Breast epithelium (tissue), 4 donors: ENCODE data around the gene TAOK1. TPM values are rescaled to one million over a fixed set of nuclear protein-coding genes. Genes with fewer than 3 reads are reported as not detected.

ENCODE experiments used
- DNase-seq, 2 donors: peaks; one replicate each; pipeline ENCODE4 v3.0.0-alpha.2; 2019; ENCODE audit warnings: low spot score in 2 of 2
- H3K27ac ChIP-seq, 2 donors: fragments of 200-600 bp; sonication (generic) in 1 of 2; one replicate each; pipeline ENCODE4 v1.5.1; 2016 to 2019; ENCODE audit warnings: mild to moderate bottlenecking in 1 of 2
- H3K27me3 ChIP-seq, 2 donors: fragments of 200-600 bp; sonication (generic) in 1 of 2; one replicate each; pipeline versions ENCODE4 v1.5.1 to v1.6.0; 2017 to 2019; ENCODE audit warnings: control low read depth in 1 of 2, mild to moderate bottlenecking in 1 of 2
- H3K36me3 ChIP-seq: fragments of 200-600 bp; one replicate; pipeline ENCODE4 v1.5.1; 2019
- H3K4me1 ChIP-seq, 2 donors: fragments of 200-600 bp; sonication (generic); one replicate each; pipeline ENCODE4 v1.5.1; 2016 to 2019; ENCODE audit warnings: control low read depth in 1 of 2
- H3K4me3 ChIP-seq, 3 donors: fragments of 200-600 bp; sonication (generic); 1 replicate in 2 of 3; 2 replicates in 1 of 3; pipeline ENCODE4 v1.5.1; 2016 to 2019; ENCODE audit warnings: mild to moderate bottlenecking in 3 of 3, moderate library complexity in 2 of 3
- H3K9me3 ChIP-seq, 2 donors: fragments of 200-600 bp; sonication (generic) in 1 of 2; one replicate each; pipeline ENCODE4 v1.5.1; 2016 to 2019; ENCODE audit warnings: control low read depth in 1 of 2
- POLR2A ChIP-seq: fragments of 450-650 bp; IDR thresholded peaks from one replicate; pipeline ENCODE4 v1.6.1; 2016; ENCODE audit warnings: antibody characterized with exemption, mild to moderate bottlenecking, moderate library complexity
- POLR2AphosphoS5 ChIP-seq, 3 donors: sonication (generic); formaldehyde crosslinking; IDR thresholded peaks; one replicate each; pipeline ENCODE4 v1.6.1; 2017; ENCODE audit warnings: antibody characterized with exemption in 3 of 3
- intact Hi-C: fragments of 100-400 bp; cut with DNase I; formaldehyde crosslinking; loops from one replicate; pipeline ENCODE4 v1.15.1; 2023; ENCODE audit warnings: low total_unique reads
- total RNA-seq, 3 donors: library from RNA; depleted of rRNA; stranded (reverse); fragments of >200 nt; gene quantifications; one replicate each; pipeline ENCODE4 v1.1.0, GENCODE V29; 2016
- TF ChIP-seq, protein P1 (sequence below), 3 donors: fragments of 450-650 bp; IDR thresholded peaks; one replicate each; pipeline ENCODE4 v1.5.1; 2016 to 2017; ENCODE audit warnings: antibody characterized with exemption in 3 of 3, mild to moderate bottlenecking in 3 of 3, moderate library complexity in 3 of 3

The TAOK1 gene
- total RNA-seq, 3 donors from 2014 or later, result 62.6 to 77.1 (median 67.8) TPM

- no peaks in the 10 kb centered on the region for H3K36me3 ChIP-seq
- no peaks in the 10 kb centered on the region for H3K27me3 ChIP-seq
- intact Hi-C loops, result no loop called here
- peak overlapping the region; percentile 76 to 78 for H3K27ac ChIP-seq
- peaks cover 7 to 36% of the 10 kb centered on the region in 2 donors for H3K4me1 ChIP-seq
- no peak for TF ChIP-seq POLR2A
- no peak for TF ChIP-seq POLR2AphosphoS5 (IDR thresholded peaks at IDR 0.05)
- TF ChIP-seq, protein P1, sequence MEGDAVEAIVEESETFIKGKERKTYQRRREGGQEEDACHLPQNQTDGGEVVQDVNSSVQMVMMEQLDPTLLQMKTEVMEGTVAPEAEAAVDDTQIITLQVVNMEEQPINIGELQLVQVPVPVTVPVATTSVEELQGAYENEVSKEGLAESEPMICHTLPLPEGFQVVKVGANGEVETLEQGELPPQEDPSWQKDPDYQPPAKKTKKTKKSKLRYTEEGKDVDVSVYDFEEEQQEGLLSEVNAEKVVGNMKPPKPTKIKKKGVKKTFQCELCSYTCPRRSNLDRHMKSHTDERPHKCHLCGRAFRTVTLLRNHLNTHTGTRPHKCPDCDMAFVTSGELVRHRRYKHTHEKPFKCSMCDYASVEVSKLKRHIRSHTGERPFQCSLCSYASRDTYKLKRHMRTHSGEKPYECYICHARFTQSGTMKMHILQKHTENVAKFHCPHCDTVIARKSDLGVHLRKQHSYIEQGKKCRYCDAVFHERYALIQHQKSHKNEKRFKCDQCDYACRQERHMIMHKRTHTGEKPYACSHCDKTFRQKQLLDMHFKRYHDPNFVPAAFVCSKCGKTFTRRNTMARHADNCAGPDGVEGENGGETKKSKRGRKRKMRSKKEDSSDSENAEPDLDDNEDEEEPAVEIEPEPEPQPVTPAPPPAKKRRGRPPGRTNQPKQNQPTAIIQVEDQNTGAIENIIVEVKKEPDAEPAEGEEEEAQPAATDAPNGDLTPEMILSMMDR (IDR thresholded peaks at IDR 0.05), result no peak
- peak overlapping the region; percentile 43 to 94 (median 78) for H3K4me3 ChIP-seq
- no peak for DNase-seq
- no peaks in the 10 kb centered on the region for H3K9me3 ChIP-seq
Measured at GRCh38 chr17:29590411-29591145, 200.4 kb downstream of the TAOK1 start.

DNA sequence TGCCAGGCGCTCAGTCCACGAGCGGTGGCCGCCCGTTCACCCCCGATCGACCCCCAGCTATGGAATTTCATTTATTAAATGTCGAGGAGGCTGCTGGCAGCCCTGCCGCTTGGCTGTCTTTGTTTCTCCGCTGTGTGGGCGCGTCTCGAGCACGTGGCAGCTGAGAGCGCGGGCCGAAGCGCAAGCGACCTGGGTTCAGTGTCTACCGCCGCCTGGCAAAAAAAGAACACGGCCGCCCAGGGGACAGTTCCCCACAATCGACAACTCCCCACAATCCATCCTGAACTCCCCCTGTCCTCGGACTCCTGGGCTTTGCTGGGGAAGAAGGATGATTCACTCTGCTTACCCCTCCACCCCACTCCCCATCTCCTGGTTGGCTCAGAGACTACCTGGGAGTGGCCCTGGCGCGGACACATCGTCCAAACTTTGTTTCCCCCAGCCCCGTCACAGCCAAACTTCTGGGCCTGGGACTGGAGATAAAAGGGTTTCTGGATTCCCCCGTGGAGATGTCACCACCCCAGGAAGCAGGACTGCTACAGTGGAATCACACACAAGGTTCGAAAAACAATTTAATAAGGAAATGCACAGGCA lies 201.1 kb downstream of the TAOK1 start:
- DNase-seq, result no peak
- peak overlapping the region; percentile 76 to 78 for H3K27ac ChIP-seq

GRCh38 chr17:29591737-29592608 lies 201.8 kb downstream of the TAOK1 start:
- Histone ChIP-seq H3K27me3 (no peaks in the 10 kb centered on the region), H3K36me3 (no peaks in the 10 kb centered on the region), H3K4me1 (peaks cover 7 to 36% of the 10 kb centered on the region in 2 donors), H3K27ac (peak overlapping the region; percentile 76 to 78), H3K4me3 (peak overlapping the region; percentile 23 to 94 (median 78)), H3K9me3 (no peaks in the 10 kb centered on the region)
- DNase-seq, result peak; percentile 75 to 86
- intact Hi-C loops, result no loop called here
- TF ChIP-seq POLR2A (no peak), POLR2AphosphoS5 (IDR thresholded peaks at IDR 0.05) (peak in 1 of 3 donors; percentile 22)
- TF ChIP-seq, protein P1 (IDR thresholded peaks at IDR 0.05), result peak; percentile 62 to 89 (median 88)

More for the DNA sequence above, 201.1 kb downstream of the TAOK1 start:
- intact Hi-C loops, result no loop called here
- H3K36me3 ChIP-seq, result no peaks in the 10 kb centered on the region
- no peaks in the 10 kb centered on the region for H3K27me3 ChIP-seq
- peaks cover 7 to 36% of the 10 kb centered on the region in 2 donors for H3K4me1 ChIP-seq
- H3K4me3 ChIP-seq, result peak overlapping the region; percentile 23 to 94 (median 78)
- TF ChIP-seq, protein P1 (IDR thresholded peaks at IDR 0.05), result no peak
- TF ChIP-seq POLR2AphosphoS5 (IDR thresholded peaks at IDR 0.05), result no peak
- no peak for TF ChIP-seq POLR2A
- no peaks in the 10 kb centered on the region for H3K9me3 ChIP-seq

DNA sequence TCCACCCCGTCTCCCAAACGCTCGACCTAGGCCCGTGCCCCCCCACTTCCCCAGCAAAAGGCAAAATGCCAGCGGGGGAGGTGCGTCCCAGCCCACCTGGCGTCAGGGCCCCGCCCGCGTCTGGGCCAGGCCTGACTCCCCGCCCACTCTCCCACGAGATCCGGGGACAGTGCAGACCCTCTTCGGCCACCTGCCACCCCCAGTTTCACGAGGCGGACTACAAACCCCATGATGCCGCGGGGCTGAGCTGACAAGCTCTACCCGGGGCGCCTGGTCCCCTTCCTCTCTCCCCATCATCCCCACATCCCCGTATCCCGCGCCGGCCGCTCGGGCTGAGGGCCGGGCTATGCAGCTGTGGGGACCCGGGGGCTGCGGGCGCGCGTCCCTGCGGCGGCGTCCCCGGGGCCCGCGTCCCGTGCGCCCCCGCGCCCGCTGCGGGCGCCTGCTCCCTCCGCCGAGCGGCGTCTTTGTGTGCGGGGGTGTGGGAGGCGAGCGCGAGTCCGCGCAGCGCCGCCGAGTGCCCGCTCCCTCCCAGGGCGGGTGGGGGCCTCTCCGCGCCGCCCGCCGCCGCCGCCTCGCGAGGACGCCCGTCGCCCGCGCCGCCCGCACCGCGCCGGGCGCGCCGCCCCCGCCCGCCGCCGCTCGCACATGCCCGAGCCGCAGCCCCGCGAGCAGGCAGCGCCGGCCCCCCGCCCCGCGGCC lies 202.8 kb downstream of the TAOK1 start, which contains the start of gene ANKRD13B:
TSS of gene ANKRD13B (plus strand) at position 283 of the 702 bp plus-strand sequence. CDS start 490 bp downstream, outside the sequence.
- intact Hi-C loops, result no loop called here
- no peak for DNase-seq
- no peaks in the 10 kb centered on the region for H3K9me3 ChIP-seq
- peak within 1 kb of the TSS; percentile 70 to 94 (median 78) for H3K4me3 ChIP-seq
- peaks cover 7 to 31% of the 10 kb centered on the region in 2 donors for H3K4me1 ChIP-seq
- H3K36me3 ChIP-seq, result no peaks in the 10 kb centered on the region
- no peaks in the 10 kb centered on the region for H3K27me3 ChIP-seq
- peak within 1 kb of the TSS; percentile 76 to 78 for H3K27ac ChIP-seq
- TF ChIP-seq, protein P1 (IDR thresholded peaks at IDR 0.05), result no peak
- TF ChIP-seq POLR2AphosphoS5 (IDR thresholded peaks at IDR 0.05) (no peak), POLR2A (no peak)
